Suprapubic skin (tissue), 4 donors: ENCODE measurements around the gene PSMC2.

Experiments used
- CTCF ChIP-seq, 2 donors: fragments of 200-600 bp in 1 of 2; fragments of 450-650 bp in 1 of 2; sonication (generic) in 1 of 2; IDR thresholded peaks; one replicate each; pipeline ENCODE4 v1.5.1; 2016 to 2019; ENCODE audit warnings: antibody characterized with exemption in 2 of 2, mild to moderate bottlenecking in 1 of 2, moderate library complexity in 1 of 2
- EP300 ChIP-seq: sonication (generic); formaldehyde crosslinking; IDR thresholded peaks from one replicate; pipeline ENCODE4 v1.6.1; 2017; ENCODE audit warnings: antibody characterized with exemption
- POLR2A ChIP-seq, 2 donors: fragments of 450-650 bp; IDR thresholded peaks; one replicate each; pipeline ENCODE4 v1.6.1; 2017; ENCODE audit warnings: antibody characterized with exemption in 2 of 2, mild to moderate bottlenecking in 2 of 2, moderate library complexity in 2 of 2
- POLR2AphosphoS5 ChIP-seq, 3 donors: sonication (generic); formaldehyde crosslinking; IDR thresholded peaks; one replicate each; pipeline ENCODE4 v1.6.1; 2017; ENCODE audit warnings: antibody characterized with exemption in 3 of 3

DNA sequence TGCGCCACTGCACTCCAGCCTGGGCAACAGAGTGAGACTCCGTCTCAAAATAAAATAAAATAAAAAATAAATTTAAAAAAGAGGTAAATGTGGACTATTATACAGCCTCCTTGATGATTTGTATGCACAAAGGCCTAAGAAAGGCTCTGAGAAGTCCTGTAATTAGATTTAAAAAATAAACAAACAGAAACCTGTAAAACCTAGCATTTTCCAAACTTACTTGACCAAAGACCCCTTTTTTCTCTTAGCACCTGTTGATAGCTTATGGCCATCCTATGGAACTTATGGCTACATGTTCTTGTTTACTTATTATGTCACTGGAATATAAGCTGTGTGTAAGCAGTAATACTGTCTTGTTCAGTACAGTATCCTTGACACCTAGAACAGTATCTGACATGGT, 8.6 kb upstream of the PSMC2 start:
- TF ChIP-seq POLR2A (IDR thresholded peaks at IDR 0.05) (no peak), CTCF (IDR thresholded peaks at IDR 0.05) (no peak), POLR2AphosphoS5 (IDR thresholded peaks at IDR 0.05) (no peak), EP300 (no peak)
